Neuronal stem cell (in vitro differentiated cells): Measurements from ENCODE around the gene FCER1A.

Experiments
- DNase-seq: peaks from one replicate; pipeline ENCODE4 v3.0.0-alpha.2; 2013; ENCODE audit warnings: low spot score
- H2AFZ ChIP-seq: one replicate; pipeline ENCODE4 v1.6.1; 2013; ENCODE audit warnings: mild to moderate bottlenecking, low read length, inconsistent platforms
- H2AK5ac ChIP-seq: 2 replicates; pipeline ENCODE4 v1.6.1; 2013; ENCODE audit warnings: low read depth, mild to moderate bottlenecking, inconsistent platforms, low read length, moderate library complexity, mixed read lengths
- H2BK120ac ChIP-seq: 2 replicates; pipeline ENCODE4 v1.6.1; 2013; ENCODE audit warnings: low read depth, mild to moderate bottlenecking, inconsistent platforms, low read length, moderate library complexity, mixed read lengths
- H2BK12ac ChIP-seq: one replicate; pipeline ENCODE4 v1.6.1; 2013; ENCODE audit warnings: low read length, inconsistent platforms
- H2BK15ac ChIP-seq: 2 replicates; pipeline ENCODE4 v1.6.1; 2013; ENCODE audit warnings: mild to moderate bottlenecking, low read length, inconsistent platforms, mixed read lengths
- H2BK5ac ChIP-seq: one replicate; pipeline ENCODE4 v1.6.1; 2013; ENCODE audit warnings: inconsistent platforms, mild to moderate bottlenecking, low read length, moderate library complexity
- H3K14ac ChIP-seq: one replicate; pipeline ENCODE4 v1.6.1; 2013; ENCODE audit warnings: low read length, inconsistent platforms
- H3K18ac ChIP-seq: 2 replicates; pipeline ENCODE4 v1.6.1; 2013; ENCODE audit warnings: low read length, inconsistent platforms
- H3K23ac ChIP-seq: 2 replicates; pipeline ENCODE4 v1.6.1; 2013; ENCODE audit warnings: low read depth, mild to moderate bottlenecking, mixed read lengths, low read length, inconsistent platforms; ENCODE audit not compliant: poor library complexity
- H3K27ac ChIP-seq: replicated peaks from 3 replicates; pipeline ENCODE4 v1.5.1; 2013; ENCODE audit warnings: low read length, inconsistent platforms
- H3K27me3 ChIP-seq, 3 experiments: 2 replicates each; pipeline ENCODE4 v1.6.1; 2013; ENCODE audit warnings: low read length in 3 of 3, mild to moderate bottlenecking in 2 of 3, inconsistent platforms in 1 of 3, low read depth in 1 of 3, mixed read lengths in 1 of 3, moderate library complexity in 1 of 3; ENCODE audit not compliant: control insufficient read depth in 3 of 3, insufficient read depth in 3 of 3
- H3K36me3 ChIP-seq, 2 donors: replicated peaks in 1 of 2; 2 replicates each; pipeline ENCODE4 v1.6.1; 2013; ENCODE audit warnings: low read length in 2 of 2; ENCODE audit not compliant: control insufficient read depth in 2 of 2, insufficient read depth in 2 of 2
- H3K4ac ChIP-seq: 2 replicates; pipeline ENCODE4 v1.6.1; 2013; ENCODE audit warnings: inconsistent platforms, mild to moderate bottlenecking, low read length, moderate library complexity
- H3K4me1 ChIP-seq, 2 donors: 1 replicate in 1 of 2; 2 replicates in 1 of 2; pipeline ENCODE4 v1.6.1; 2013; ENCODE audit warnings: low read length in 2 of 2, low read depth in 1 of 2; ENCODE audit not compliant: control insufficient read depth in 2 of 2, insufficient read depth in 1 of 2
- H3K4me2 ChIP-seq: one replicate; pipeline ENCODE4 v1.6.1; 2013; ENCODE audit warnings: mild to moderate bottlenecking, low read length, inconsistent platforms; ENCODE audit not compliant: insufficient read depth, poor library complexity, severe bottlenecking
- H3K4me3 ChIP-seq, 2 donors: 2 replicates each; pipeline ENCODE4 v1.5.1; 2013; ENCODE audit warnings: low read length in 2 of 2, mild to moderate bottlenecking in 2 of 2, inconsistent platforms in 1 of 2, moderate library complexity in 1 of 2
- H3K79me1 ChIP-seq: one replicate; pipeline ENCODE4 v1.6.1; 2013; ENCODE audit warnings: low read depth, mild to moderate bottlenecking, inconsistent platforms, low read length, moderate library complexity
- H3K9ac ChIP-seq: one replicate; pipeline ENCODE4 v1.6.1; 2013; ENCODE audit warnings: mild to moderate bottlenecking, low read depth, low read length, inconsistent platforms; ENCODE audit not compliant: poor library complexity
- H3K9me3 ChIP-seq, 2 donors: replicated peaks in 1 of 2; 2 replicates each; pipeline versions ENCODE3 to v1.6.1; 2013; ENCODE audit warnings: low read length in 2 of 2, mild to moderate bottlenecking in 2 of 2, inconsistent platforms in 1 of 2, low read depth in 1 of 2, mixed read lengths in 1 of 2, moderate library complexity in 1 of 2; ENCODE audit not compliant: control insufficient read depth in 2 of 2, insufficient read depth in 1 of 2
- H4K8ac ChIP-seq: one replicate; pipeline ENCODE4 v1.6.1; 2013; ENCODE audit warnings: low read depth, mild to moderate bottlenecking, inconsistent platforms, low read length, moderate library complexity
- H4K91ac ChIP-seq: one replicate; pipeline ENCODE4 v1.6.1; 2013; ENCODE audit warnings: low read length, low read depth, mild to moderate bottlenecking, inconsistent platforms; ENCODE audit not compliant: poor library complexity
- WGBS, 2 donors: extraction: QIAGEN DNeasy Blood & Tissue Kit; methylation state at CpG; one replicate each; pipeline ENCODE4 v1.1.7; 2013; ENCODE audit warnings: missing lambda C conversion rate in 2 of 2, mixed read lengths in 1 of 2; ENCODE audit not compliant: insufficient read length in 2 of 2, insufficient replicate concordance in 1 of 2; ENCODE audit errors: extremely low coverage in 2 of 2; 5-methylcytosine and 5-hydroxymethylcytosine counted together

Gene FCER1A

GRCh38 chr1:159274631-159275030, 27.5 kb upstream of the FCER1A start:
- H2BK12ac ChIP-seq, result no peak overlapping the region
- no peak overlapping the region for H3K4ac ChIP-seq
- no peak overlapping the region for H2BK15ac ChIP-seq
- H3K9me3 ChIP-seq, result no peaks in the 10 kb centered on the region
- no peak overlapping the region for H2BK5ac ChIP-seq
- no peak overlapping the region for H3K9ac ChIP-seq
- peaks cover 0 to 4% (median 0%) of the 10 kb centered on the region in 3 experiments for H3K27me3 ChIP-seq
- H3K23ac ChIP-seq, result no peak overlapping the region
- no peaks in the 10 kb centered on the region for H3K4me1 ChIP-seq
- H2AFZ ChIP-seq, result no peak overlapping the region
- no peak overlapping the region for H3K27ac ChIP-seq
- no CpG with 5 or more reads among the region's 2 CpGs for WGBS, 2 donors
- no peak for DNase-seq
- H2BK120ac ChIP-seq, result no peak overlapping the region
- no peak overlapping the region for H3K4me3 ChIP-seq
- no peak overlapping the region for H3K14ac ChIP-seq
- H4K8ac ChIP-seq, result no peak overlapping the region
- no peak overlapping the region for H3K18ac ChIP-seq
- H3K36me3 ChIP-seq, result no peaks in the 10 kb centered on the region
- no peak overlapping the region for H4K91ac ChIP-seq
- H2AK5ac ChIP-seq, result no peak overlapping the region
- H3K79me1 ChIP-seq, result no peaks in the 10 kb centered on the region
- no peak overlapping the region for H3K4me2 ChIP-seq

DNA sequence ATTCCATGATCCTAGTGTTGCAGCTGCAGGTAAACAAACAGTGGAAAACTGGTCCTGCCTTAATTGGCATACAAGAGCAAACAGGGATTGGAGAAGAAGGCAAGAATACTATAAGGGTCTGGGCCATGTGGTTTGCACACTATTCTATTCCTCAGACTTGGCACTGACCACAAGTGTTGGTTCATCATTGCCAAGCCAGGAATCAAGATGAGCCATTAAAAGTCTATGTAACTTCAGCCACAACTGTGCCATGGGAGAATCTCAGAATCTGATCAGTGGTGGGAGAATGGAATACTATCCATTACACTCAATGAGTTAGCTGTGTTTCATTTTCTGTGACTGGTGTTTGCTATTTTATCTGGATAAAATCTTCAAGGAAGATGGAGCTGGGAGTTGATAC, 26.2 kb upstream of the FCER1A start:
- no peak overlapping the region for H3K4me2 ChIP-seq
- H4K8ac ChIP-seq, result no peak overlapping the region
- H2BK15ac ChIP-seq, result no peak overlapping the region
- no peaks in the 10 kb centered on the region for H3K36me3 ChIP-seq
- H3K4me1 ChIP-seq, result no peaks in the 10 kb centered on the region
- no peak overlapping the region for H4K91ac ChIP-seq
- no peak overlapping the region for H3K4me3 ChIP-seq
- H3K27ac ChIP-seq, result no peak overlapping the region
- H3K9ac ChIP-seq, result no peak overlapping the region
- H2AFZ ChIP-seq, result no peak overlapping the region
- no peak overlapping the region for H3K18ac ChIP-seq
- no peak overlapping the region for H3K23ac ChIP-seq
- H2AK5ac ChIP-seq, result no peak overlapping the region
- H3K79me1 ChIP-seq, result no peaks in the 10 kb centered on the region
- no peak for DNase-seq
- no peak overlapping the region for H2BK12ac ChIP-seq
- H2BK120ac ChIP-seq, result no peak overlapping the region
- H3K14ac ChIP-seq, result no peak overlapping the region
- no peak overlapping the region for H2BK5ac ChIP-seq
- peaks cover 0 to 4% (median 0%) of the 10 kb centered on the region in 3 experiments for H3K27me3 ChIP-seq
- H3K9me3 ChIP-seq, result no peaks in the 10 kb centered on the region
- no peak overlapping the region for H3K4ac ChIP-seq

DNA sequence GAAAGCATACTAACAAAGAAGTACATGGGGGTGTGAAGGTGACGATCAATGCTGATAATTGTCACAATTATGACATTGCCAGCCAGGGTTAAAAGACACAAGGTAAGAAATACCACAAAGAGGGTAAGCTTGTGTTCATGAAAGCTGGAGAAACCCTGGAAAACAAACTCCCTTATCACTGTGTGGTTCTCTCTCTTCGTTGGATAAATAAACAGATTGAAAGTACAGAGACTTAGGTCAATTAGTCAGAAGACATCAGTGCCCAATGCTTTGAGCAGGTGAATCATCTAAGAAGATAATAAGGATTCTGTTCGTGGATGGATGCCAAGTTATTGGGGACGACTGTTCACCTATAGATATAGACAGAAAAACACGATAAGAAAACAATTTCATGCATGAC, 22.4 kb upstream of the FCER1A start:
- H2BK120ac ChIP-seq, result no peak overlapping the region
- no peak overlapping the region for H3K4me2 ChIP-seq
- H2AFZ ChIP-seq, result no peak overlapping the region
- H3K79me1 ChIP-seq, result no peaks in the 10 kb centered on the region
- H3K27ac ChIP-seq, result no peak overlapping the region
- peaks cover 0 to 2% of the 10 kb centered on the region in 2 donors for H3K4me1 ChIP-seq
- no peak overlapping the region for H2BK5ac ChIP-seq
- H4K8ac ChIP-seq, result no peak overlapping the region
- no peak overlapping the region for H2BK15ac ChIP-seq
- no peak overlapping the region for H3K14ac ChIP-seq
- no CpG with 5 or more reads among the region's 5 CpGs for WGBS, 2 donors
- no peak for DNase-seq
- no peak overlapping the region for H3K4ac ChIP-seq
- H3K23ac ChIP-seq, result no peak overlapping the region
- no peak overlapping the region for H3K9ac ChIP-seq
- H3K27me3 ChIP-seq, result peaks cover 0 to 4% (median 0%) of the 10 kb centered on the region in 3 experiments
- H3K18ac ChIP-seq, result no peak overlapping the region
- no peak overlapping the region for H2BK12ac ChIP-seq
- no peak overlapping the region for H4K91ac ChIP-seq
- H3K9me3 ChIP-seq, result no peaks in the 10 kb centered on the region
- no peak overlapping the region for H2AK5ac ChIP-seq
- H3K4me3 ChIP-seq, result no peak overlapping the region
- H3K36me3 ChIP-seq, result no peaks in the 10 kb centered on the region

GRCh38 chr1:159282118-159282517, 20.0 kb upstream of the FCER1A start:
- H4K8ac ChIP-seq, result no peak overlapping the region
- no peak overlapping the region for H2AK5ac ChIP-seq
- H2BK5ac ChIP-seq, result no peak overlapping the region
- no peaks in the 10 kb centered on the region for H3K79me1 ChIP-seq
- no peak overlapping the region for H3K14ac ChIP-seq
- H3K4me1 ChIP-seq, result peaks cover 0 to 2% of the 10 kb centered on the region in 2 donors
- WGBS, 2 donors, result no CpG with 5 or more reads among the region's 2 CpGs
- peaks cover 0 to 4% (median 0%) of the 10 kb centered on the region in 3 experiments for H3K27me3 ChIP-seq
- no peak overlapping the region for H2BK120ac ChIP-seq
- H3K27ac ChIP-seq, result no peak overlapping the region
- H3K9me3 ChIP-seq, result no peaks in the 10 kb centered on the region
- no peak overlapping the region for H3K9ac ChIP-seq
- no peak for DNase-seq
- H3K4me2 ChIP-seq, result no peak overlapping the region
- no peak overlapping the region for H3K23ac ChIP-seq
- H2AFZ ChIP-seq, result no peak overlapping the region
- H2BK15ac ChIP-seq, result no peak overlapping the region
- H3K4ac ChIP-seq, result no peak overlapping the region
- no peaks in the 10 kb centered on the region for H3K36me3 ChIP-seq
- H2BK12ac ChIP-seq, result no peak overlapping the region
- H3K4me3 ChIP-seq, result no peak overlapping the region
- H3K18ac ChIP-seq, result no peak overlapping the region
- no peak overlapping the region for H4K91ac ChIP-seq
